Prostate gland (tissue), 2 donors: ENCODE measurements around the gene RBCK1. TPM values are rescaled to one million over a fixed set of nuclear protein-coding genes. Genes with fewer than 3 reads are reported as not detected.
"Not testable (repeated sequence)": the region's sequence is repeated elsewhere in the genome, so short reads cannot be mapped to it uniquely, and the experiment has no call there.

Experiments used
- DNase-seq: peaks from one replicate; pipeline ENCODE4 v3.0.0-alpha.2; 2019; ENCODE audit warnings: low spot score
- H3K27ac ChIP-seq, 2 donors: fragments of 200-600 bp; sonication (generic); 2 replicates each; pipeline ENCODE4 v1.5.1; 2017 to 2019
- H3K27me3 ChIP-seq: fragments of 200-600 bp; sonication (generic); replicated peaks from 2 replicates; pipeline ENCODE4 v1.5.1; 2019; ENCODE audit not compliant: insufficient read depth
- H3K36me3 ChIP-seq, 2 donors: fragments of 200-600 bp; sonication (generic); 1 replicate in 1 of 2; 2 replicates in 1 of 2; pipeline versions ENCODE4 v1.5.1 to v1.8.1; 2017 to 2019
- H3K4me1 ChIP-seq: fragments of 200-600 bp; sonication (generic); replicated peaks from 2 replicates; pipeline ENCODE4 v1.5.1; 2019
- H3K4me3 ChIP-seq, 2 donors: fragments of 200-600 bp; sonication (generic); 2 replicates each; pipeline ENCODE4 v1.5.1; 2017 to 2019
- H3K9me3 ChIP-seq: fragments of 200-600 bp; sonication (generic); 2 replicates; pipeline ENCODE4 v1.5.1; 2017
- POLR2A ChIP-seq: fragments of 450-650 bp; IDR thresholded peaks from one replicate; pipeline ENCODE4 v1.6.1; 2016; ENCODE audit warnings: antibody characterized with exemption, mild to moderate bottlenecking
- POLR2AphosphoS5 ChIP-seq: sonication (generic); formaldehyde crosslinking; IDR thresholded peaks from one replicate; pipeline ENCODE4 v1.6.1; 2017; ENCODE audit warnings: antibody characterized with exemption
- WGBS: methylation state at CpG from one replicate; pipeline ENCODE4 v1.1.5; 2018; 5-methylcytosine and 5-hydroxymethylcytosine counted together
- intact Hi-C: fragments of 100-400 bp; cut with DNase I; formaldehyde crosslinking; loops from one replicate; pipeline ENCODE4 v1.14.2; 2022
- total RNA-seq, 2 donors: library from RNA; depleted of rRNA; stranded (reverse); fragments of >200 nt; gene quantifications; one replicate each; pipeline ENCODE4 v1.1.0, GENCODE V29; 2016
- TF ChIP-seq, protein P1 (sequence below), 4 experiments: fragments of 200-600 bp in 2 of 4; fragments of 450-650 bp in 2 of 4; sonication (generic) in 2 of 4; IDR thresholded peaks; 1 replicate in 3 of 4; 2 replicates in 1 of 4; pipeline ENCODE4 v1.5.1; 2016 to 2019; ENCODE audit warnings: antibody characterized with exemption in 4 of 4, mild to moderate bottlenecking in 2 of 4, moderate library complexity in 2 of 4

The RBCK1 gene
- total RNA-seq, 2 donors from 2014 or later, result 108 to 158 TPM

DNA sequence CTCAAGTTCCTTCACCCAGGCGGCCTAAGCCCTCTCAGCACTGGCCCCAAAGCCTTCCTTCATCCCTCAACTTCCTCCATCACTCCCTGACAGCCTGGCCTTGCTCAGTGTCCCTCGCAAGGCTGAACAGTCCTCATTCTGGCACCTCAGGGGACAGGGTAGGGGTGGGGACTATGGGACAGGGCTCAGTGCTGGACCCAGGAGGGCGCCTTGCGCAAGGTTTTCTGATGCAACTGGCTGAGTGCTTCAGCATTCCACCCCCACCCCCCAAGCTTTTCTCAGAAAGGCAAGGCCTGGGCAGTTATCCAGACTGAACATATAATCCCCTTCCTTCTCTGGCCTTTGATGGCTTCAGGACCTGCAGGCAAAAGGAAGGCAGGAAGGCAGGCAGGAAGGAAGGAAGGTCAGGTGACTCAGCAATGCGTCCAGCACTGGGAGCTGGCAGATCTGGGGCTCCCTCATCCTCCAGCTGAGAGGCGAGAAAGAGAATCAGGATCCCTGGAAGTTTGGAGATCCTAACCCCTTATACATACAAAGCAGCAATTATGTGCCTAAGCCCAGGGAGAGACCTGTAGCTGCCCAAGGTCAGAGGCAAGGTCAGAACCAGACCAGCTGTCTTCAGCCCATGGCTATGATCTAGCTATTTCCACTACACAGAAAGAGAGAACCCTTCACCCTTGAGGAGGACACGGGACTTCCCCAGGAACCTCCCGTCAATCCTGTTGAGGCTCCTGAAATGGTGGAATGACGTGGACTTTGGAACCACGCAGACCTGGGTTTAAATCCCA is 36.1 kb upstream of the RBCK1 start:
- DNase-seq, result peak; percentile 64
- H3K27ac ChIP-seq, result peak overlapping the region; percentile 33 to 42
- intact Hi-C loops, result no loop called here

DNA sequence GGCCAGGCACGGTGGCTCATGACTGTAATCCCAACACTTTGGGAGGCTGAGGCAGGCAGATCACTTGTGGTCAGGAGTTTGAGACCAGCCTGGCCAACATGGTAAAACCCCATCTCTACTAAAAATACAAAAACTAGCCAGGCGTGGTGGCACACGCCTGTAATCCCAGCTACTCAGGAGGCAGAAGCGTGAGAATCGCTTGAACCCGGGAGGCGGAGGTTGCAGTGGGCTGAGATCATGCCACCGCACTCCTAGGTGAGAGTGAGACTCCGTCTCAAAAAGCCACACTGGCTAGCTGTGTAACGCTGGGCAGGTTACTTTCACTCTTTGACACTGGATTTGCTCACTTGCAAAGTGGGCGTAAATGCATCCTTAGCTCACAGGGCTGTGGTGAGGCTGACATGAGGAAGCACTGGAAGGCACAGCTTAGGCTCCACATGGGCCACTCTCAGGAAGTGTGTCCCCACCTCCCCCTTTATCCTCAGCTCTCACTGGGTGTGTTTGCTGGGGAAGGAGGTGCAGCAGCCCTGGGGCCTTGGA is 35.5 kb upstream of the RBCK1 start:
- H3K27me3 ChIP-seq, H3K4me1 ChIP-seq, H3K36me3 ChIP-seq, intact Hi-C loops, H3K9me3 ChIP-seq, H3K4me3 ChIP-seq, DNase-seq: not testable (repeated sequence)
- 91% methylated on average over 11 of the region's 11 CpGs for WGBS
- H3K27ac ChIP-seq, result peak overlapping the region; percentile 33 to 42

More for the DNA sequence above, 36.1 kb upstream of the RBCK1 start:
- TF ChIP-seq POLR2A (no peak), POLR2AphosphoS5 (peak; percentile 36)
- H3K4me3 ChIP-seq, result no peak overlapping the region
- no peaks in the 10 kb centered on the region for H3K9me3 ChIP-seq
- WGBS, result 79% methylated on average over 10 of the region's 10 CpGs
- peaks cover 6% of the 10 kb centered on the region for H3K4me1 ChIP-seq
- no peaks in the 10 kb centered on the region for H3K27me3 ChIP-seq
- no peaks in the 10 kb centered on the region for H3K36me3 ChIP-seq

DNA sequence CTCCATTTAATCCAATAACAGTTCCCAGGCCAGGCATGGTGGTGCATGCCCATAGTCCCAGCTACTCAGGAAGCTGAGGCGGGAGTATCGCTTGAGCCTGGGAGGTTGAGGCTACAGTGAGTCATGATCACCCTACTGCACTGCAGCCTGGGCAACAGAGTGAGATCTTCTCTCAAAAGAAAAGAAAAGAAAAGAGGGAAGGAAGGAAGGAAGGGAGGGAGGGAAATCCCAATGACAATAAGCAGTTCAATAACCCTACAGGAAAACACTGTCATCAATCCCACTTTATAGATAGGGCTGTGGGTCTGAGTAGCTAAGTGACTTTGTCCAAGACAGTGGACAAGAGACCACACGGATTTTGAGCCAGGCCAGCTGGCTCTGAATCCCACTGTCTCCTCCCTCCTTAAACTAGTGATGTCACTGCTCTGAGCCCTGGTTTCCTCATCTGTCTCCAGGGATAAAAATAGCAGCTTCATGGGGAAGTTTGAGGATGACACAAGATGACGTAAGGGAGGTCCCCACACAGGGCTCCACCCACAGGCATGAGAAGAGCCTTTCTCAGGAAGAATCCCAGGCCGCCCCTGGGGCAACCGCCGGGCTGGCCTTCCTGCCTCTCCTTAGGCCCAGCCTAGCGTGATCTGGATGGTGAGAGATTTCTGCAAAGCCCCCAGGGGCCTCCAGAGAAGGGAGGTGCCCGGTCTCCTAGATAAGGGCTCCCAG is 34.8 kb upstream of the RBCK1 start:
- Histone ChIP-seq H3K9me3 (no peaks in the 10 kb centered on the region), H3K27me3 (no peaks in the 10 kb centered on the region), H3K27ac (no peak overlapping the region), H3K4me1 (peaks cover 4% of the 10 kb centered on the region), H3K36me3 (no peaks in the 10 kb centered on the region), H3K4me3 (no peak overlapping the region)
- intact Hi-C loops, result no loop called here
- TF ChIP-seq POLR2A, result no peak
- TF ChIP-seq, protein P1, sequence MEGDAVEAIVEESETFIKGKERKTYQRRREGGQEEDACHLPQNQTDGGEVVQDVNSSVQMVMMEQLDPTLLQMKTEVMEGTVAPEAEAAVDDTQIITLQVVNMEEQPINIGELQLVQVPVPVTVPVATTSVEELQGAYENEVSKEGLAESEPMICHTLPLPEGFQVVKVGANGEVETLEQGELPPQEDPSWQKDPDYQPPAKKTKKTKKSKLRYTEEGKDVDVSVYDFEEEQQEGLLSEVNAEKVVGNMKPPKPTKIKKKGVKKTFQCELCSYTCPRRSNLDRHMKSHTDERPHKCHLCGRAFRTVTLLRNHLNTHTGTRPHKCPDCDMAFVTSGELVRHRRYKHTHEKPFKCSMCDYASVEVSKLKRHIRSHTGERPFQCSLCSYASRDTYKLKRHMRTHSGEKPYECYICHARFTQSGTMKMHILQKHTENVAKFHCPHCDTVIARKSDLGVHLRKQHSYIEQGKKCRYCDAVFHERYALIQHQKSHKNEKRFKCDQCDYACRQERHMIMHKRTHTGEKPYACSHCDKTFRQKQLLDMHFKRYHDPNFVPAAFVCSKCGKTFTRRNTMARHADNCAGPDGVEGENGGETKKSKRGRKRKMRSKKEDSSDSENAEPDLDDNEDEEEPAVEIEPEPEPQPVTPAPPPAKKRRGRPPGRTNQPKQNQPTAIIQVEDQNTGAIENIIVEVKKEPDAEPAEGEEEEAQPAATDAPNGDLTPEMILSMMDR (IDR thresholded peaks at IDR 0.05), result no peak
- TF ChIP-seq POLR2AphosphoS5, result no peak
- DNase-seq, result no peak
- WGBS, result 71% methylated on average over 9 of the region's 9 CpGs

DNA sequence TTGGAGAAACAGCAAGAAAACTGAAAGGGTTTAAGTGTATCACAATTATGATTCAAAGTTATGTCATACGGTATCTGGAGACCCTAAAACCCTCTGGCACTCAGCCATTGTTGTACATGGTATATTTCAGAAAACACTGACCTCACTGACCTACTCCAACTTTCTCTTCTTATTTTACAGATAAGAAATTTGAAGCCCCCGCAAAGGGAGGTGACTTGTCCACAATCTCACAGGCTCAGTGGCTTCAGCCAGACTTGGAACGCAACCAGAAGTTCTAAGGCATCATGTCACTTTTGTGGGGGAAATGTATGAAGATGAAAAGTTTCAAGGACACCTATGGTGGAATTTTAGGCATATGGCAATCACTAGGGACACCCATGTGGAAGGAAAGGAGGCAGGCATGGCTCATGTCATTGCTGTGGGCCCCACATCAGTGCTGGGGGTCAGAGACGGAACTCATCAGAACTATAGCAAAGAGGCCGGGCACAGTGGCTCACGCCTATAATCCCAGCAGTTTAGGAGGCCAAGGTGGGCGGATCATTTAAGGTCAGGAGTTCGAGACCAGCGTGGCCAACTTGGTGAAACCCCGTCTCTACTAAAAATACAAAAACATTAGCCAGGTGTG is 32.7 kb upstream of the RBCK1 start:
- no peak overlapping the region for H3K4me3 ChIP-seq
- intact Hi-C loops, result no loop called here
- TF ChIP-seq POLR2AphosphoS5, result no peak
- no peak for TF ChIP-seq POLR2A
- TF ChIP-seq, protein P1 (IDR thresholded peaks at IDR 0.05), result no peak
- H3K27me3 ChIP-seq, result no peaks in the 10 kb centered on the region
- no peak for DNase-seq
- H3K9me3 ChIP-seq, result no peaks in the 10 kb centered on the region
- no peaks in the 10 kb centered on the region for H3K36me3 ChIP-seq
- H3K27ac ChIP-seq, result no peak overlapping the region
- peaks cover 4% of the 10 kb centered on the region for H3K4me1 ChIP-seq
- WGBS, result 92% methylated on average over 10 of the region's 10 CpGs

DNA sequence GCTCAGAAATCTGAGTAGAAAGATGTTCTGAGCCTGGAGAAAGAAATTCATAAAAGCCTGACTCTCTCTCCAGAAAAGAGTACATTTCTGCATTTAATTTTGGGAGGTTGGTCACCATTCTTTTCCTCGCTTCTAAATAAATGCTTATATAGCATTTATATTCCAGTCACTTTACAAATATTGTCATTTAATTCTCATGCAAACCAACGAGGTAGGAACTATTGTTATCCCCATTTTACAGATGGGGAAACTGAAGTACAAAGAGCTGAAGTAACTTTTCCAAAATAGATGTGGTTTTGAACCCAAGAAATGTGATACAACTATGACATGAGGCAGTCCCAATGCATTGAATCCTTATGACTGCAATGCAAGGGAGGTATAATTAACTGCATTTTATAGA is 32.0 kb upstream of the RBCK1 start:
- no peaks in the 10 kb centered on the region for H3K36me3 ChIP-seq
- no peaks in the 10 kb centered on the region for H3K4me1 ChIP-seq
- no peaks in the 10 kb centered on the region for H3K9me3 ChIP-seq
- WGBS, result 23% methylated on average over 2 of the region's 2 CpGs
- no peak overlapping the region for H3K27ac ChIP-seq
- TF ChIP-seq, protein P1 (IDR thresholded peaks at IDR 0.05), result no peak
- TF ChIP-seq POLR2A (no peak), POLR2AphosphoS5 (no peak)
- intact Hi-C loops, result no loop called here
- no peak overlapping the region for H3K4me3 ChIP-seq
- no peak for DNase-seq
- no peaks in the 10 kb centered on the region for H3K27me3 ChIP-seq
